Measurements from ENCODE around the gene BCL2L2.

DNA sequence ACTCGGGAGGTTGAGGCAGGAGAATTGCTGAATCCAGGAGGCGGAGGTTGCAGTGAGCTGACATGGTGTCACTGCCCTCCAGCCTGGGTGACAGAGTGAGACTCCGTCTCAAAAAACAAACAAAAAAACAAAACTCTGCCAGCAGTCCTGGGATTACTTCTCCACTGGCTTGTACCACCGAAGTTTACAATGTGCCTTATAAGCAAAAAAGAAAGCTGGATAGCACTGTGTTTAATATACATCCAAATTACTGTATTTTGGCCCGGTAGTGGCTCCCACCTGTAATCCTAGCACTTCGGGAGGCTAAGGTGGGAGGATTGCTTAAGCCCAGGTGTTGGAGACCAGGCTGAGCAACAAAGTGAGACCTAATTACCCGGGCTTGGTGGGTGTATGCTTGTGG lies 37.4 kb upstream of the BCL2L2 start:
- TF ChIP-seq, protein P1, sequence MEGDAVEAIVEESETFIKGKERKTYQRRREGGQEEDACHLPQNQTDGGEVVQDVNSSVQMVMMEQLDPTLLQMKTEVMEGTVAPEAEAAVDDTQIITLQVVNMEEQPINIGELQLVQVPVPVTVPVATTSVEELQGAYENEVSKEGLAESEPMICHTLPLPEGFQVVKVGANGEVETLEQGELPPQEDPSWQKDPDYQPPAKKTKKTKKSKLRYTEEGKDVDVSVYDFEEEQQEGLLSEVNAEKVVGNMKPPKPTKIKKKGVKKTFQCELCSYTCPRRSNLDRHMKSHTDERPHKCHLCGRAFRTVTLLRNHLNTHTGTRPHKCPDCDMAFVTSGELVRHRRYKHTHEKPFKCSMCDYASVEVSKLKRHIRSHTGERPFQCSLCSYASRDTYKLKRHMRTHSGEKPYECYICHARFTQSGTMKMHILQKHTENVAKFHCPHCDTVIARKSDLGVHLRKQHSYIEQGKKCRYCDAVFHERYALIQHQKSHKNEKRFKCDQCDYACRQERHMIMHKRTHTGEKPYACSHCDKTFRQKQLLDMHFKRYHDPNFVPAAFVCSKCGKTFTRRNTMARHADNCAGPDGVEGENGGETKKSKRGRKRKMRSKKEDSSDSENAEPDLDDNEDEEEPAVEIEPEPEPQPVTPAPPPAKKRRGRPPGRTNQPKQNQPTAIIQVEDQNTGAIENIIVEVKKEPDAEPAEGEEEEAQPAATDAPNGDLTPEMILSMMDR (IDR thresholded peaks at IDR 0.05): no peak
- TF ChIP-seq POLR2A (IDR thresholded peaks at IDR 0.05): no peak
